GM23338 (cell line): ENCODE results near the gene DPP9.

Source experiments
- CREB1 ChIP-seq: fragments of 250-450 bp; sonication (Bioruptor Pico); IDR thresholded peaks from 2 replicates; pipeline ENCODE4 v1.5.0; 2020; ENCODE audit warnings: low read depth, mild to moderate bottlenecking, moderate library complexity
- EZH2 ChIP-seq: fragments of 200-600 bp; sonication (generic); IDR thresholded peaks from one replicate; pipeline ENCODE4 v1.8.0; 2017; ENCODE audit warnings: antibody characterized with exemption, mild to moderate bottlenecking, low read depth; ENCODE audit not compliant: unreplicated experiment
- EZH2phosphoT487 ChIP-seq: fragments of 200-600 bp; sonication (generic); IDR thresholded peaks from one replicate; pipeline ENCODE4 v1.8.1; 2018; ENCODE audit warnings: antibody characterized with exemption; ENCODE audit not compliant: unreplicated experiment
- JUNB ChIP-seq: IDR thresholded peaks from one replicate; pipeline ENCODE4 v1.6.1; 2016; ENCODE audit warnings: antibody characterized with exemption; ENCODE audit not compliant: unreplicated experiment
- NANOG ChIP-seq: IDR thresholded peaks from 2 replicates; pipeline ENCODE4 v1.6.1; 2016; ENCODE audit warnings: antibody characterized with exemption, borderline replicate concordance
- POLR2AphosphoS5 ChIP-seq: IDR thresholded peaks from 2 replicates; pipeline ENCODE4 v1.6.1; 2016; ENCODE audit warnings: antibody characterized with exemption, low read depth
- STAT1 ChIP-seq: IDR thresholded peaks from one replicate; pipeline ENCODE4 v1.6.1; 2016; ENCODE audit warnings: antibody characterized with exemption; ENCODE audit not compliant: unreplicated experiment
- ZNF114 ChIP-seq: fragments of 250-450 bp; sonication (Bioruptor Pico); IDR thresholded peaks from 2 replicates; pipeline ENCODE4 v1.5.0; 2020; ENCODE audit warnings: mild to moderate bottlenecking, moderate library complexity
- ZNF331 ChIP-seq: fragments of 250-450 bp; sonication (Bioruptor Pico); IDR thresholded peaks from 2 replicates; pipeline ENCODE4 v1.5.0; 2020; ENCODE audit warnings: low read depth, mild to moderate bottlenecking, moderate library complexity
- TF ChIP-seq, protein P1 (sequence below), 2 experiments: fragments of 200-600 bp in 1 of 2; sonication (generic) in 1 of 2; conservative IDR thresholded peaks; 2 replicates each; pipeline versions ENCODE4 v1.5.1 to v1.6.1; 2016 to 2017; ENCODE audit warnings: antibody characterized with exemption in 2 of 2, low read depth in 2 of 2, mild to moderate bottlenecking in 2 of 2, moderate library complexity in 1 of 2
- TF ChIP-seq, protein P2 (sequence below): IDR thresholded peaks from one replicate; pipeline ENCODE4 v1.6.1; 2018; ENCODE audit warnings: antibody characterized with exemption; ENCODE audit not compliant: unreplicated experiment
- TF ChIP-seq, protein P3 (sequence below): IDR thresholded peaks from 2 replicates; pipeline ENCODE4 v1.6.1; 2016; ENCODE audit warnings: antibody characterized with exemption
- TF ChIP-seq, protein P4 (sequence below): fragments of 250-450 bp; sonication (Bioruptor Pico); IDR thresholded peaks from 2 replicates; pipeline ENCODE4 v1.5.0; 2020; ENCODE audit warnings: mild to moderate bottlenecking, moderate library complexity

DNA sequence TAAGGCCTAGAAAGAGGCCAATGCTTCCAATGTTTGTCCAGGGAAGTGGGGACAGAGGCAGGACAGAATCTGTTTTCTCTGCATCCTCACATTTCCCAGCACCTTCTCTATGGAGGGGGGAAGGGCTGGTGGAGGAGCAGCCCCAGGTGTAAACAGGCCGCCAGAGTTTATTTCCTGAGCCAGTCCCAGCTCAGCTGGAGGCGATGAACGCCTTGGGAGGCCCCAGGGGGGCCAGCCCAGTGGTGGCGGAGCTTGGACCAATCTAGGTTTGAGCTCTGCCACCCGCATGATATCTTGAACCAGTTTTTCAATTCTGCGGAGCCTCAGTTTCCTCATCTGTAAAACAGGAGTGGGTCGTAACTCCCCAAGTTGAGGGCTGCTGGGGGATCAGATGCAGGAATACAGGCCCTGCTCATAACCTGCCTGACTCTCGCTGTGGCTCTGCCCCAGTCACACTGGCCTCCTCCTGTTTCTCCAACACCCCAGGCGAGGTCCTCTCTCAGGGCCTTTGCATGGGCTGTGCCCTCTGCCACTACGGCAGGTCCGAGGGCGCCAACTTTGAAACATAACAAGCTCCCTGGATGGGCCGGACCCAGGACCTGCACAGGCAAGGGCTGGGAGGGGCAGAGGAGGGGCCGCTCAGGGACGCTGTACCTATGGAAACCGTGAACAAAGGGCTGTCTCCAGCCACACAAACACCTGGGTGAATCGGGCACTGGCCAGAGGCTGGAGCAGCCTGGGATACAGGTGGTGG, 83.2 kb downstream of the DPP9 start:
- TF ChIP-seq, protein P1, sequence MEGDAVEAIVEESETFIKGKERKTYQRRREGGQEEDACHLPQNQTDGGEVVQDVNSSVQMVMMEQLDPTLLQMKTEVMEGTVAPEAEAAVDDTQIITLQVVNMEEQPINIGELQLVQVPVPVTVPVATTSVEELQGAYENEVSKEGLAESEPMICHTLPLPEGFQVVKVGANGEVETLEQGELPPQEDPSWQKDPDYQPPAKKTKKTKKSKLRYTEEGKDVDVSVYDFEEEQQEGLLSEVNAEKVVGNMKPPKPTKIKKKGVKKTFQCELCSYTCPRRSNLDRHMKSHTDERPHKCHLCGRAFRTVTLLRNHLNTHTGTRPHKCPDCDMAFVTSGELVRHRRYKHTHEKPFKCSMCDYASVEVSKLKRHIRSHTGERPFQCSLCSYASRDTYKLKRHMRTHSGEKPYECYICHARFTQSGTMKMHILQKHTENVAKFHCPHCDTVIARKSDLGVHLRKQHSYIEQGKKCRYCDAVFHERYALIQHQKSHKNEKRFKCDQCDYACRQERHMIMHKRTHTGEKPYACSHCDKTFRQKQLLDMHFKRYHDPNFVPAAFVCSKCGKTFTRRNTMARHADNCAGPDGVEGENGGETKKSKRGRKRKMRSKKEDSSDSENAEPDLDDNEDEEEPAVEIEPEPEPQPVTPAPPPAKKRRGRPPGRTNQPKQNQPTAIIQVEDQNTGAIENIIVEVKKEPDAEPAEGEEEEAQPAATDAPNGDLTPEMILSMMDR (conservative IDR thresholded peaks at IDR 0.05; ENCODE audit: low read depth in 2 of 2): no peak
- no peak for TF ChIP-seq JUNB
- TF ChIP-seq, protein P2, sequence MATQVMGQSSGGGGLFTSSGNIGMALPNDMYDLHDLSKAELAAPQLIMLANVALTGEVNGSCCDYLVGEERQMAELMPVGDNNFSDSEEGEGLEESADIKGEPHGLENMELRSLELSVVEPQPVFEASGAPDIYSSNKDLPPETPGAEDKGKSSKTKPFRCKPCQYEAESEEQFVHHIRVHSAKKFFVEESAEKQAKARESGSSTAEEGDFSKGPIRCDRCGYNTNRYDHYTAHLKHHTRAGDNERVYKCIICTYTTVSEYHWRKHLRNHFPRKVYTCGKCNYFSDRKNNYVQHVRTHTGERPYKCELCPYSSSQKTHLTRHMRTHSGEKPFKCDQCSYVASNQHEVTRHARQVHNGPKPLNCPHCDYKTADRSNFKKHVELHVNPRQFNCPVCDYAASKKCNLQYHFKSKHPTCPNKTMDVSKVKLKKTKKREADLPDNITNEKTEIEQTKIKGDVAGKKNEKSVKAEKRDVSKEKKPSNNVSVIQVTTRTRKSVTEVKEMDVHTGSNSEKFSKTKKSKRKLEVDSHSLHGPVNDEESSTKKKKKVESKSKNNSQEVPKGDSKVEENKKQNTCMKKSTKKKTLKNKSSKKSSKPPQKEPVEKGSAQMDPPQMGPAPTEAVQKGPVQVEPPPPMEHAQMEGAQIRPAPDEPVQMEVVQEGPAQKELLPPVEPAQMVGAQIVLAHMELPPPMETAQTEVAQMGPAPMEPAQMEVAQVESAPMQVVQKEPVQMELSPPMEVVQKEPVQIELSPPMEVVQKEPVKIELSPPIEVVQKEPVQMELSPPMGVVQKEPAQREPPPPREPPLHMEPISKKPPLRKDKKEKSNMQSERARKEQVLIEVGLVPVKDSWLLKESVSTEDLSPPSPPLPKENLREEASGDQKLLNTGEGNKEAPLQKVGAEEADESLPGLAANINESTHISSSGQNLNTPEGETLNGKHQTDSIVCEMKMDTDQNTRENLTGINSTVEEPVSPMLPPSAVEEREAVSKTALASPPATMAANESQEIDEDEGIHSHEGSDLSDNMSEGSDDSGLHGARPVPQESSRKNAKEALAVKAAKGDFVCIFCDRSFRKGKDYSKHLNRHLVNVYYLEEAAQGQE: no peak
- no peak for TF ChIP-seq EZH2phosphoT487
- TF ChIP-seq POLR2AphosphoS5: no peak
- no peak for TF ChIP-seq EZH2
- TF ChIP-seq NANOG: no peak
- TF ChIP-seq STAT1: no peak
- no peak for TF ChIP-seq CREB1
- TF ChIP-seq, protein P3, sequence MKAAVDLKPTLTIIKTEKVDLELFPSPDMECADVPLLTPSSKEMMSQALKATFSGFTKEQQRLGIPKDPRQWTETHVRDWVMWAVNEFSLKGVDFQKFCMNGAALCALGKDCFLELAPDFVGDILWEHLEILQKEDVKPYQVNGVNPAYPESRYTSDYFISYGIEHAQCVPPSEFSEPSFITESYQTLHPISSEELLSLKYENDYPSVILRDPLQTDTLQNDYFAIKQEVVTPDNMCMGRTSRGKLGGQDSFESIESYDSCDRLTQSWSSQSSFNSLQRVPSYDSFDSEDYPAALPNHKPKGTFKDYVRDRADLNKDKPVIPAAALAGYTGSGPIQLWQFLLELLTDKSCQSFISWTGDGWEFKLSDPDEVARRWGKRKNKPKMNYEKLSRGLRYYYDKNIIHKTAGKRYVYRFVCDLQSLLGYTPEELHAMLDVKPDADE: no peak
- no peak for TF ChIP-seq ZNF331 (CRISPR knock-in tag)
- TF ChIP-seq, protein P4, sequence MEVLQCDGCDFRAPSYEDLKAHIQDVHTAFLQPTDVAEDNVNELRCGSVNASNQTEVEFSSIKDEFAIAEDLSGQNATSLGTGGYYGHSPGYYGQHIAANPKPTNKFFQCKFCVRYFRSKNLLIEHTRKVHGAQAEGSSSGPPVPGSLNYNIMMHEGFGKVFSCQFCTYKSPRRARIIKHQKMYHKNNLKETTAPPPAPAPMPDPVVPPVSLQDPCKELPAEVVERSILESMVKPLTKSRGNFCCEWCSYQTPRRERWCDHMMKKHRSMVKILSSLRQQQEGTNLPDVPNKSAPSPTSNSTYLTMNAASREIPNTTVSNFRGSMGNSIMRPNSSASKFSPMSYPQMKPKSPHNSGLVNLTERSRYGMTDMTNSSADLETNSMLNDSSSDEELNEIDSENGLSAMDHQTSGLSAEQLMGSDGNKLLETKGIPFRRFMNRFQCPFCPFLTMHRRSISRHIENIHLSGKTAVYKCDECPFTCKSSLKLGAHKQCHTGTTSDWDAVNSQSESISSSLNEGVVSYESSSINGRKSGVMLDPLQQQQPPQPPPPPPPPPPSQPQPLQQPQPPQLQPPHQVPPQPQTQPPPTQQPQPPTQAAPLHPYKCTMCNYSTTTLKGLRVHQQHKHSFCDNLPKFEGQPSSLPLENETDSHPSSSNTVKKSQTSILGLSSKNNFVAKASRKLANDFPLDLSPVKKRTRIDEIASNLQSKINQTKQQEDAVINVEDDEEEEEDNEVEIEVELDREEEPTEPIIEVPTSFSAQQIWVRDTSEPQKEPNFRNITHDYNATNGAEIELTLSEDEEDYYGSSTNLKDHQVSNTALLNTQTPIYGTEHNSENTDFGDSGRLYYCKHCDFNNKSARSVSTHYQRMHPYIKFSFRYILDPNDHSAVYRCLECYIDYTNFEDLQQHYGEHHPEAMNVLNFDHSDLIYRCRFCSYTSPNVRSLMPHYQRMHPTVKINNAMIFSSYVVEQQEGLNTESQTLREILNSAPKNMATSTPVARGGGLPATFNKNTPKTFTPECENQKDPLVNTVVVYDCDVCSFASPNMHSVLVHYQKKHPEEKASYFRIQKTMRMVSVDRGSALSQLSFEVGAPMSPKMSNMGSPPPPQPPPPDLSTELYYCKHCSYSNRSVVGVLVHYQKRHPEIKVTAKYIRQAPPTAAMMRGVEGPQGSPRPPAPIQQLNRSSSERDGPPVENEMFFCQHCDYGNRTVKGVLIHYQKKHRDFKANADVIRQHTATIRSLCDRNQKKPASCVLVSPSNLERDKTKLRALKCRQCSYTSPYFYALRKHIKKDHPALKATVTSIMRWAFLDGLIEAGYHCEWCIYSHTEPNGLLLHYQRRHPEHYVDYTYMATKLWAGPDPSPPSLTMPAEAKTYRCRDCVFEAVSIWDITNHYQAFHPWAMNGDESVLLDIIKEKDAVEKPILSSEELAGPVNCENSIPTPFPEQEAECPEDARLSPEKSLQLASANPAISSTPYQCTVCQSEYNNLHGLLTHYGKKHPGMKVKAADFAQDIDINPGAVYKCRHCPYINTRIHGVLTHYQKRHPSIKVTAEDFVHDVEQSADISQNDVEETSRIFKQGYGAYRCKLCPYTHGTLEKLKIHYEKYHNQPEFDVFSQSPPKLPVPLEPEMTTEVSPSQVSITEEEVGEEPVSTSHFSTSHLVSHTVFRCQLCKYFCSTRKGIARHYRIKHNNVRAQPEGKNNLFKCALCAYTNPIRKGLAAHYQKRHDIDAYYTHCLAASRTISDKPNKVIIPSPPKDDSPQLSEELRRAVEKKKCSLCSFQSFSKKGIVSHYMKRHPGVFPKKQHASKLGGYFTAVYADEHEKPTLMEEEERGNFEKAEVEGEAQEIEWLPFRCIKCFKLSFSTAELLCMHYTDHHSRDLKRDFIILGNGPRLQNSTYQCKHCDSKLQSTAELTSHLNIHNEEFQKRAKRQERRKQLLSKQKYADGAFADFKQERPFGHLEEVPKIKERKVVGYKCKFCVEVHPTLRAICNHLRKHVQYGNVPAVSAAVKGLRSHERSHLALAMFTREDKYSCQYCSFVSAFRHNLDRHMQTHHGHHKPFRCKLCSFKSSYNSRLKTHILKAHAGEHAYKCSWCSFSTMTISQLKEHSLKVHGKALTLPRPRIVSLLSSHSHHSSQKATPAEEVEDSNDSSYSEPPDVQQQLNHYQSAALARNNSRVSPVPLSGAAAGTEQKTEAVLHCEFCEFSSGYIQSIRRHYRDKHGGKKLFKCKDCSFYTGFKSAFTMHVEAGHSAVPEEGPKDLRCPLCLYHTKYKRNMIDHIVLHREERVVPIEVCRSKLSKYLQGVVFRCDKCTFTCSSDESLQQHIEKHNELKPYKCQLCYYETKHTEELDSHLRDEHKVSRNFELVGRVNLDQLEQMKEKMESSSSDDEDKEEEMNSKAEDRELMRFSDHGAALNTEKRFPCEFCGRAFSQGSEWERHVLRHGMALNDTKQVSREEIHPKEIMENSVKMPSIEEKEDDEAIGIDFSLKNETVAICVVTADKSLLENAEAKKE: no peak
- TF ChIP-seq ZNF114: no peak
